SK-N-SH treated with all-trans-retinoic acid at 6 μM for 48 hours (cell line): ENCODE data around the gene HOXD11.

Experiments
- ATAC-seq: fragments of 200-7000 bp; cut with Tn5 transposase; 3 replicates; pipeline ENCODE4 v1.9.1; 2020; ENCODE audit warnings: mild to moderate bottlenecking, moderate library complexity
- BACH2 ChIP-seq: fragments of 250-450 bp; sonication (Bioruptor Pico); IDR thresholded peaks from 2 replicates; pipeline ENCODE4 v1.9.0; 2021; ENCODE audit warnings: mild to moderate bottlenecking, borderline replicate concordance
- CREB5 ChIP-seq: fragments of 250-450 bp; sonication (Bioruptor Pico); IDR thresholded peaks from 2 replicates; pipeline ENCODE4 v1.5.1; 2020; ENCODE audit warnings: low read depth, mild to moderate bottlenecking, moderate library complexity
- CSDC2 ChIP-seq: fragments of 250-450 bp; sonication (Bioruptor Pico); IDR thresholded peaks from 2 replicates; pipeline ENCODE4 v1.5.0; 2020; ENCODE audit warnings: mild to moderate bottlenecking, moderate library complexity
- CSRNP3 ChIP-seq: fragments of 250-450 bp; sonication (Bioruptor Pico); IDR thresholded peaks from 2 replicates; pipeline ENCODE4 v1.5.1; 2021; ENCODE audit warnings: mild to moderate bottlenecking, moderate library complexity
- ESRRG ChIP-seq: fragments of 250-450 bp; sonication (Bioruptor Pico); IDR thresholded peaks from 2 replicates; pipeline ENCODE4 v1.6.1; 2021; ENCODE audit warnings: mild to moderate bottlenecking
- ISL1 ChIP-seq: fragments of 250-450 bp; sonication (Bioruptor Pico); IDR thresholded peaks from 2 replicates; pipeline ENCODE4 v2.1.2; 2022; ENCODE audit warnings: mild to moderate bottlenecking, moderate library complexity
- OSR1 ChIP-seq: fragments of 250-450 bp; sonication (Bioruptor Pico); IDR thresholded peaks from 2 replicates; pipeline ENCODE4 v1.8.0; 2022; ENCODE audit warnings: moderate library complexity, mild to moderate bottlenecking, inconsistent platforms
- PATZ1 ChIP-seq: fragments of 250-450 bp; sonication (Bioruptor Pico); IDR thresholded peaks from 2 replicates; pipeline ENCODE4 v1.8.0; 2020; ENCODE audit warnings: mild to moderate bottlenecking, moderate library complexity, borderline replicate concordance
- POU6F1 ChIP-seq: fragments of 250-450 bp; sonication (Bioruptor Pico); IDR thresholded peaks from 2 replicates; pipeline ENCODE4 v1.8.0; 2021; ENCODE audit warnings: low read depth, mild to moderate bottlenecking, moderate library complexity, borderline replicate concordance
- PPARA ChIP-seq: fragments of 250-450 bp; sonication (Bioruptor Pico); IDR thresholded peaks from 2 replicates; pipeline ENCODE4 v1.5.0; 2020; ENCODE audit warnings: mild to moderate bottlenecking, borderline replicate concordance
- RARB ChIP-seq: fragments of 250-450 bp; sonication (Bioruptor Pico); IDR thresholded peaks from 2 replicates; pipeline ENCODE4 v1.8.0; 2021; ENCODE audit warnings: mild to moderate bottlenecking, moderate library complexity
- SNAI2 ChIP-seq: fragments of 250-450 bp; sonication (Bioruptor Pico); IDR thresholded peaks from 2 replicates; pipeline ENCODE4 v1.5.0; 2020; ENCODE audit warnings: mild to moderate bottlenecking, moderate library complexity
- TCF4 ChIP-seq: fragments of 250-450 bp; sonication (Bioruptor Pico); IDR thresholded peaks from 2 replicates; pipeline ENCODE4 v1.8.0; 2021; ENCODE audit warnings: mild to moderate bottlenecking, moderate library complexity, borderline replicate concordance
- TOX ChIP-seq: fragments of 250-450 bp; sonication (Bioruptor Pico); IDR thresholded peaks from 2 replicates; pipeline ENCODE4 v1.8.0; 2021; ENCODE audit warnings: mild to moderate bottlenecking, moderate library complexity, borderline replicate concordance
- TSHZ2 ChIP-seq: fragments of 250-450 bp; sonication (Bioruptor Pico); IDR thresholded peaks from 2 replicates; pipeline ENCODE4 v1.5.0; 2020; ENCODE audit warnings: mild to moderate bottlenecking, moderate library complexity
- ZC3H10 ChIP-seq: fragments of 250-450 bp; sonication (Bioruptor Pico); IDR thresholded peaks from 2 replicates; pipeline ENCODE4 v1.5.1; 2021; ENCODE audit warnings: mild to moderate bottlenecking, moderate library complexity
- ZFP3 ChIP-seq: fragments of 250-450 bp; sonication (Bioruptor Pico); IDR thresholded peaks from 2 replicates; pipeline ENCODE4 v1.5.0; 2020; ENCODE audit warnings: mild to moderate bottlenecking, moderate library complexity
- ZFP30 ChIP-seq: fragments of 450-650 bp; formaldehyde crosslinking; IDR thresholded peaks from 2 replicates; pipeline ENCODE4 v1.5.0; 2022; ENCODE audit warnings: mild to moderate bottlenecking, moderate library complexity
- ZNF565 ChIP-seq: fragments of 450-650 bp; formaldehyde crosslinking; conservative IDR thresholded peaks from 2 replicates; pipeline ENCODE4 v1.5.0; 2020; ENCODE audit warnings: low read depth, mild to moderate bottlenecking, moderate library complexity
- ZNF8 ChIP-seq: fragments of 450-650 bp; formaldehyde crosslinking; IDR thresholded peaks from 2 replicates; pipeline ENCODE4 v1.5.0; 2020; ENCODE audit warnings: mild to moderate bottlenecking, moderate library complexity

HOXD11 gene

GRCh38 chr2:176075481-176075880, 31.6 kb upstream of the HOXD11 start:
- TF ChIP-seq ZFP3 (no peak), PPARA (CRISPR knock-in tag) (no peak), TCF4 (CRISPR knock-in tag) (no peak), ZNF8 (CRISPR knock-in tag) (no peak), OSR1 (no peak)
- no peak for ATAC-seq

- no peak for ATAC-seq
- no peak for TF ChIP-seq POU6F1 (CRISPR knock-in tag)
Measured at GRCh38 chr2:176076063-176076462, 31.0 kb upstream of the HOXD11 start.

GRCh38 chr2:176076796-176077195, 30.3 kb upstream of the HOXD11 start:
- ATAC-seq, result no peak
- TF ChIP-seq SNAI2 (CRISPR knock-in tag) (no peak), ZNF565 (CRISPR knock-in tag) (no peak), RARB (CRISPR knock-in tag) (no peak), ZNF8 (CRISPR knock-in tag) (no peak)

- ATAC-seq, result no peak
- TF ChIP-seq ZC3H10 (CRISPR knock-in tag), result no peak
- TF ChIP-seq BACH2 (CRISPR knock-in tag), result no peak
- no peak for TF ChIP-seq ZFP3
- no peak for TF ChIP-seq TCF4 (CRISPR knock-in tag)
- no peak for TF ChIP-seq ZNF565 (CRISPR knock-in tag)
- no peak for TF ChIP-seq ZFP30 (CRISPR knock-in tag)
- no peak for TF ChIP-seq TOX (CRISPR knock-in tag)
- TF ChIP-seq PATZ1 (CRISPR knock-in tag), result no peak
- no peak for TF ChIP-seq PPARA (CRISPR knock-in tag)
- TF ChIP-seq CSRNP3, result no peak
- no peak for TF ChIP-seq RARB (CRISPR knock-in tag)
- TF ChIP-seq POU6F1 (CRISPR knock-in tag), result no peak
- TF ChIP-seq ESRRG (CRISPR knock-in tag), result no peak
- TF ChIP-seq TSHZ2 (CRISPR knock-in tag), result no peak
- TF ChIP-seq CREB5 (CRISPR knock-in tag), result no peak
- no peak for TF ChIP-seq CSDC2 (CRISPR knock-in tag)
- no peak for TF ChIP-seq SNAI2 (CRISPR knock-in tag)
- TF ChIP-seq ZNF8 (CRISPR knock-in tag), result no peak
- no peak for TF ChIP-seq ISL1 (CRISPR knock-in tag)
Measured at GRCh38 chr2:176078541-176079284, 28.4 kb upstream of the HOXD11 start.
